GM21515 (cell line): ENCODE data around the gene TAL1.
A peak's percentile ranks its signal among the peaks of the same experiment; 100 is the strongest.

ENCODE experiments used
- ATAC-seq: cut with Tn5 transposase; IDR thresholded peaks from one replicate; pipeline ENCODE4 v1.9.1; 2021; ENCODE audit not compliant: unreplicated experiment

TAL1 gene

DNA sequence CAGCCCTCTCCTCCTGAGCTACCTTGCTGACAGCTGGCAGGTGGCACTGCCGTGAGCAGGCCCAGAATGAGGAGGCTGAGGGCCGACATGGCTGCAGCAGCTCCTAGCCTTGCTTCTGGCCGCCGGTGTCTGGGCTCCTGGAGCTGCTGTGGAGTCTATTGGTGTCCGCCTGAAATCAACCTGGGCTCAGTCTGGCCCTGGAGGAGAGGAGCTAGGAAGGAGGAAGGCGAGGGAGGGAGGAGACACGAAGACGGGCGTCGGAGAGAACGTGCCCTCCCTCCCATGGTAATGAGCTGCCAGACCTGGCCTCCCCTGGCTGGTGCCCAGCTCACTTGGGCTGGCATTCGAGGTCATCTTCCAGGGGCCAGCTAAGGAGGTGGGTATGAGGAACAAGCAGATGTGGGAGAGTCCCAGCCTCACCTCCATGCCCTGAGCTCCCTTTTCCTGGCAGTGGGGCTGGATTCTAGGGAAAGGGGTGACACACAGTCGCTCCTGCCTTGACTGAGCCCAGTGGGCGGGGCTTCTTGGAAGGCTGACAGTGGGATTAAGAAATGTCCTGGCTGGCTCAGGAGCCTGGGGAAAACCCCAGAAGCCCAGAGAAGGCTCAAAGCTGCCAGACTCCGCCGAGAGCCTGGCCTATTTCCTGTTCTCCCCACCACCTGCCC is 42.0 kb downstream of the TAL1 start, which contains the start of gene PDZK1IP1:
Gene PDZK1IP1 (minus strand): TSS at position 193 of the 665 bp plus-strand sequence. CDS start 104 bp downstream, at position 89.
- no peak for ATAC-seq

DNA sequence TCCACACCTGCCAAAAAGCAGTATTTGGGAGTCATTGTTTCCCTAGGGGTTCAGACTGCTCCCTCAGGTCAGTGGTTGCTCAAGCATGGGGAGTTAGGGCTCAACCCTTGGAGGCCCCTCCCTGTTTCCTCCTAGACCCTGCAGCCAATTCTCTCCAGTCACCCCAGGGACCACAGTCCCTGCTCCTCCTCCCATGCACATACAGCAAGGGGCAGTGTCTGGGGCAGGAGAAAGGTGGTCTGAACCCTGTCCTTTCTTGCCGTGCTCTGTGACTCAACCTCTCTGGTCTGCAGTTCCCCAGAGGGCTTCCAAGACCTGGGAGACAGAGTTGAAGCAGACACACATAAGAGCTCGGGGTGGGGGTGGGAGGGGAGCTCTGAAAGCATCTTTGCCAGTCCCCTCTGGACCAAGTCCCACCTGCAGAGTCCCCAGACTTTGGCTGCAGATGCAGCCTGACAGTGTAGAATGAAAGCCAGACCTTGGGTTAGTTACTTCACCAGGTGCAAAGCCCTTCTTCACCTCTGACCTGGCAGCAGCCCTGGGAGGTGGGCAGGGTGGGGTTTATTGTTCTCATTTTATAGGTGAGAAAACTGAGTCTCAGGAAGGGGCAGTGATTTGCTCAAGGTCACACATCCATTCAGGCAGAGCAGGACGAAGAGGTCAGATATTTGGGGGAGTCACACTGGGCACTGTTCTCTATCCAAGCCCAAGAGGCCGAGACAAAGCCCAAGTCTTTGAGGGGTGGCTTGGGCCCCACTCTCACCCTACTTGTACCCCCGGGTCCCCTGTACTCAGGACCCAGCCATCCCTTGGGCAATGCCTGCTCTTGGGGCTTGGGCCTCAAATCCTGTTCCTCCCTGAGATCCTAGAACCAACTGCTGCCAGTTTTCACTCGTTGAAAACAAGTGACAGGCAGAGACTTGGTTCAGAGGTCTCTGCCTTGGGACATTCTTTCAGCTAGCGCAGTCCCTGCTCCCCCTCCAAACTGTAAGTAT is 42.9 kb downstream of the TAL1 start:
- ATAC-seq = no peak

DNA sequence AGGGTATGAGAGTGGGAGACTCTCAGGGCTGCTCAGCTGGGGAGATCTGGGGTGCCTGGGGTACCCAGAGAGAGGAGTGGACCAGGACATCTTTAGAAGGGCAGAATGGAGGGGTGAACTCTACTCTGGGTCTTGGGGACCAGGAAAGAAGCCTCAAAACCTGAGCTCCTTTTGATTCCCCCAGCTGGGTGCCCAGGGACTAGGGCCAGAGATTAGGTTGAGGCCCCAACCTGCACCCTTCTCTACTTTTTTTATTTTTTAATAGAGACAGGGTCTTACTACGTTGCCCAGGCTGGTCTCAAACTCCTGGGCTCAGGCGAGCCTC is 44.1 kb downstream of the TAL1 start:
- no peak for ATAC-seq

DNA sequence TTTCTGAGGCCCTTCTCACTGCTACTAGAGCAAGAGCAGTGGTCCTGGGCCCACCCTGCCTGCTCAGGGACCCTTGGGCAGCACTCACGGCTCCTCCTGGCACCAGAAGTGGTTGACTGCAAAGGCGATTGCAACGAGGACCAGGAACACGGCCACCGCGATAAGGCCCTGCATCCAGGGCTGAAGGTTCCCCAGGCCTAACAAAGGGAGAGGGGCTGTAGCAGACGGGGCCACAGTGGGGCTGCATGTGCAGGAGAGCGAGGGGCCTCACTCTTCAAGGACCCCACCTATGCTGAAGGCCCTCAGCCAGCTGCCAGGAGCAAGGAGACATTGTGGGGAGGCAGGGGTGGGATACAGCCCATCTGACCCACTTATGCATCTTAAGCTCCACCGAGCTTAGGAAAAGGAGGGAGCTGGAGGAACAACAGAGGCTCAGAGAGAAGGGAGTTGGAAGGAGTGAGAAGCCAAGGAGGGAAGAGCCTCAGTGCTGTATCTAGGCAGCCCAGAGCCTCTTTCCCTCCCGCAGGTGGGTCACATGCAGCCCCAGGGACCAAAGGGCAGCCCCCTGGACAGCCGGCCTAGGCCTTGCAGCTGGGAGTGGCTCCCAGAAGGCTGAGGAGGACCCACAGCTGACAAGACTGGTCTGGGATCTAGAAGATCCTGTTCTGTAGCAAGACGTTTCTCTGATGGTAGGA is 44.6 kb downstream of the TAL1 start:
- no peak for ATAC-seq

DNA sequence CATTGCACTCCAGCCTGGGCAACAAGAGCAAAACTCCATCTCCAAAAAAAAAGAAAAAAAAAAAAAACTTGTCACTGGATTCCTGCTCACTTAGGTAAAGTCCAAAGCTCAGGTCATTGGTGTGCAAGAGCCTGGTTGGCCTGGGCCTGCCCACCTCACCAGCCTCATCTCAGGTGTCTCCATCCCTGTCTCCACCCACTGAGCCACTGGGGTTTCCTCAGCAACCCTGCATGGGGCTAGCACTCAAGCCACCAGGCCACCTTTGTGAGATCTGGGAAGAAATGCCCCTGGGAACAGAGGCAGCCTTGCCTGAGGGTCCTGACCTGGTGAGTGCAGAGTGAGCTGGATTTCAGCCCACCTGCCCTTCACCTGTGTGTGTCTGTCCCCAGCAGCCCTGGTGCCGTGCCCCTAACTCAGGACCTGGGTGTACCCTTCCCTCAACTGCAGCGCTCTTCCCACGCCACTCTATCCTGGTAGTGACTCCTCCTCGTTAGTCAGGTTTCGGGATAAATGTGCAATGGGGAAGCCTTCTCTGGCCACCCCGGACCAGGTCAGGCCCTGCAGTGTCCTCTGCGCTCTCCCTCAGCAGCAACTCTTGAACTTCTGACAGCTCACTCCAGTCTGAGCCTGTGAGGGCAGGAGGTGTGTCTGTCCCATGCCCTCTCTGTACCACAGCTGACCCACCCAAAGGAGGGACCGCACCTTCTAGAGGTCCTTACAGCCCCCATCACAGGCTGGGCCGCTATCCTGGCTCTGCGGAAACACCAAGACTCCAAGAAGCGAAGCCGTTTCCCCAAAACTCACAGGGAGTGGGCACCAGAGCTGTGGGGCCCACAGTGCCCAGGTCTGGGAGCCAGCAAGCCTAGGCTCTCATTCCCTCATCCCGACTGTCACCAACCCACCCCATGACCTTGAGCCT is 45.5 kb downstream of the TAL1 start:
- no peak for ATAC-seq

DNA sequence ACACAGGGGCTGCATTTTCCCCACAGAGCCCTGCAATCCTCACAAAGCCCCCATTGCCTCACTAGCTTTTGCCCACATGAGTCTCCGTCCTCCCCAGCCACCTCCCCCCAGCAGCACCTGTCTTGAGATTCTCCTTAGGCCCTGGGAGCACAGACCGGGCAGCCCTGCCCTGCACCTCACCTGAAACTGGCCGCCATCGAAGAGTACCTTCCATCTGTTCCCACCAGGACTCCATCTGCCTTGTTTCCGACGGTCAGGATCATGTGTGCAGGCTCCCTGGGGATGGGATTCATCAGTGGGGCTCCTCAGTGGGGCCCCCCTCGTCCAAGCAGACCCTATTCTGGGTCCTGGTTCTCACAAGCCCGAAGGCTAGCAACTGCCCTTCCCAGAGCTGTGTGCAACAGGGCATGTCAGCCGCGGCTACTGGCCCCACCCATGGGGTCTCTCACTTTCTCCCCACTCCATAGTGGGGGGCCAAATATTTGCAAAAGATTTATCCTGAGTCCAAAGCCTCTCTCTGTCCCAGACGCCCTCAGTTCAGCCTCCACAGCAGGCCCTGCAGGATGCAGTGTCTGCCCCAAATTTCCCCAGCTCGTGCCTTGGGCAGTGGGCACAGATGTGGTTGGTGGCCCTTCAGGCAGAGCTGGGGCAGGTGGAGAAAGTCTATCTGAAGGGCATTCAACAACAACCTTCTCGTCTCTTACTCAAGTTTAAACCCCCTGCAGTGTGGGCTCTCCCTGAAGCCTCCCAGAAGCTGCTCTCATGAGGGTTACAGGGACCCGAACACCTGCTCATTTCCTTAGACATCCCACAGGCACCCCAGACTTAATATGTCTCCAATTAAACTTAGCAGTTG is 47.0 kb downstream of the TAL1 start:
- no peak for ATAC-seq

DNA sequence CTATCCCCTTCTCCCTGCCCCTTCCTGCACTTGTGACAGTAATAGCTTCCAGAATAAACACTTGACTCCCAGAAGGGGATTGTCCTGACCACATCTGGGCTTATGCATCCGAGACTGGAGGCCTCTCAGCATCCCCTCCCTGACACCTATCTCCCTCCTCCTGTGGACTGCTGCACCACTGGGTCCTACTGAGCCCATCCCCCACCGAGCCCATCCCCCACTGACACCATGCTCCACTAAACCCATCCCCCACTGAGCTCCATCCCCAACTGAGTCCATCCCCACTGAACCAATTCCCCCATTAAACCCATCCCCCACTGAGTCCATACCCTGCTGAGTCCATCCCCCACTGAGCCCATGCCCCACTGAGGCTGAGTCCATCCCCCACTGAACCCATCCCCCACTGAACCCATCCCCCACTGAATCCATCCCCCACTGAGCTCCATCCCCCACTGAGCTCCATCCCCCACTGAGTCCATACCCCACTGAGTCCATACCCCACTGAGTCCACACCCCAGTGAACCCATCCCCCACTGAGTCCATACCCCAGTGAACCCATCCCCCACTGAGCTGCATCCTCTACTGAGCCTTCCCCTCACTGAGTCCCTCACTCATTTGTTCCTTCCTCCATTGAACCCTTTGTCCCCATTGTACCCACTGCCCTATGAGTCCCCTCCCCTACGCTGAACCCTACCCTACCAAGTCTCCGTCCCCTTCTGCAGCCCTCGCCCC is 47.8 kb downstream of the TAL1 start:
- no peak for ATAC-seq

DNA sequence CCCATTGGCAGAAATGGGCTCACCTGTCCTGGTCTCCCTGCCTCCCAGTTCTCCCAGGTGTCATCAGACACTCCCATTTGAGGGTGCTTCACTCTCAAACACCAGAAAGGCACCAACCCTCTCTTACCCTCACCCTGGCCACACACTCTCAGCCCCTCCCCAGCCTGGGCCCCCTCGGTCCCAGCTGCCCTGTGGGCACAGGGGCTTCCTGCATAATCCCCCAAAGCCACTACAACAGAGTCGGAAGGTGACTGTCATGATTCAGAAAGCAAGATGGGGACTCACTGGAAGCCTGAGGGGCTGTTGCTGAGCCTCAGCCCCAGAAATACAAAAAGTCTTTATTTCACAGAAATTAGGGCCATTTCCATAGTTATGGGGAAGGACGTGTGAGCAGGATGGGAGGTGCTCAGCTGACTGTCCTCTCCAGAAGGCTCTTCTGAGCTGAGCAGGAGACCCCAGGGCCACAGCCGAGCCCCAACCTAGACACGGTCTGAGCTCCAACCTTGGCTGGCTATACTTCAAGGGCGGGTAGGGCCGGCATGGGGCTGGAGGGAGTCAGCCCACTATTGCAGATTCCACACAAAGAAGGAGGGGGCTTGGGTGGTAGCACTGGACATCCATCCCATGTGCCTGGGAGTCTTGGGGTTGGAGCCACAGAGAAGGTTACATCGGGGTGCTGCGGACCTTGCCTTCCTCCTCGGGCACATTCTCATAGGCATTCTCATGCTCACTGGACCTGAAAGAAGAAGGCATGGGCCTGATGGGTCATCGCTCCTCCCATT is 48.5 kb downstream of the TAL1 start:
- ATAC-seq = no peak

DNA sequence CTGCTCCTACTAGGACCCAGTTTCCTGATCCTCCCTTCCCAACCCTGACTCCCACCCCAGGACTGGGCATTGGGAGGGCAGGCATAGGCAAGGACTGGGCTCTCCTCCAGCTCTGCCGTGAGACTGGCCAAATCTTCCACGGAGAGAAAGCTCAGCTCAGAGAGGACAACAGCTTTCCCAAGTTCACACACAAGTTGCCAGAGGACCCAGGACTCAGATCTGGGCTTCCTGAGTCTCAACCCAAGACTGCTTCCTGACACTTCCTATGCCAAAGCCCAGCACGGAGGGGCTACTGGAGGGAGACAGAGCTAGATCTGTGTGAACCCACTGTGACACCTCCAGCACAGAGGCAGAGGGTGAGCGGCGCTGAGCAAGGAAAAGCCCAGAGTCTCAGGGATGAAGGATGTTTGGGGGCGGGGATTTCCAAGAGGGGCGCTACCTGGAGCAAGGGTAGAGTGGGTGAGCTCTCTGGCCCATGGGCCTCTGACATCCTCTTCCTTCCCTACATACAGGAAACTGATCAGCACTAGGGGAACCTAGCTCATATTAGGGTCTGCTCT is 49.3 kb downstream of the TAL1 start:
- no peak for ATAC-seq

DNA sequence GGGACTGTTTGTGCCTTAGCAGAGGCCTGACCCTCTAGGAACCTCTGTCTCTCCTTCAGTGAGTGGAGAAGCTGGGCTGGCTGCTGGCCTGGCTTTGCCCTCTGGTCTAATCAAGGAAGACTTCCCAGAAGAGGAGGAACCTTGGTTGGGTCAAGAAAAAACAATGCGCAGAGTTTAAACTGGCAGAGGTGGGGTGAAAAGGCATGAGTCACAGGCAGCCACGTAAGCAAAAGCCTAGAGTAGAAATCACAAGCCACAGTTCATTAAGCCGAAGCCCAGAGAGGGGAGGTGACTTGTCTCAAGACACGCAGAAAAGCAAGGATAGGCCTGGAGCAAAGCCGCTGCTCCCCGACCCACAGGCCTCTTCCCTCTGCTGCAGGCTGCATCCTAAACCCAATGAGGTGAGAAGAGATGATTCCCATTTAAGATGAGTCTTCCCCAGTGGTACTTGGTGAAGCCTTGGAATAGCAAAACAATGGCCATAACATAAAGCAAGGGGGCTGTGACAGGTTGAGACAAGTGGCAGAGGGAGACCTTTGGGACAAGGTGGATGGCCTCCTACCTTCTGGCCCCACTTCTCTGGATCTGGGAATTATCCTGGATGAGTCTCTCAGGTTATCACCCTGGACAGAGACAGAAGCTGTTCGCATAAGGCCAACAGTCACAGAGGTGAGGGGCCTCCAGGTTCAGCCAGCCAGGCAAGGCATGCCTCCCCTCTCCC is 49.9 kb downstream of the TAL1 start:
- ATAC-seq = no peak

DNA sequence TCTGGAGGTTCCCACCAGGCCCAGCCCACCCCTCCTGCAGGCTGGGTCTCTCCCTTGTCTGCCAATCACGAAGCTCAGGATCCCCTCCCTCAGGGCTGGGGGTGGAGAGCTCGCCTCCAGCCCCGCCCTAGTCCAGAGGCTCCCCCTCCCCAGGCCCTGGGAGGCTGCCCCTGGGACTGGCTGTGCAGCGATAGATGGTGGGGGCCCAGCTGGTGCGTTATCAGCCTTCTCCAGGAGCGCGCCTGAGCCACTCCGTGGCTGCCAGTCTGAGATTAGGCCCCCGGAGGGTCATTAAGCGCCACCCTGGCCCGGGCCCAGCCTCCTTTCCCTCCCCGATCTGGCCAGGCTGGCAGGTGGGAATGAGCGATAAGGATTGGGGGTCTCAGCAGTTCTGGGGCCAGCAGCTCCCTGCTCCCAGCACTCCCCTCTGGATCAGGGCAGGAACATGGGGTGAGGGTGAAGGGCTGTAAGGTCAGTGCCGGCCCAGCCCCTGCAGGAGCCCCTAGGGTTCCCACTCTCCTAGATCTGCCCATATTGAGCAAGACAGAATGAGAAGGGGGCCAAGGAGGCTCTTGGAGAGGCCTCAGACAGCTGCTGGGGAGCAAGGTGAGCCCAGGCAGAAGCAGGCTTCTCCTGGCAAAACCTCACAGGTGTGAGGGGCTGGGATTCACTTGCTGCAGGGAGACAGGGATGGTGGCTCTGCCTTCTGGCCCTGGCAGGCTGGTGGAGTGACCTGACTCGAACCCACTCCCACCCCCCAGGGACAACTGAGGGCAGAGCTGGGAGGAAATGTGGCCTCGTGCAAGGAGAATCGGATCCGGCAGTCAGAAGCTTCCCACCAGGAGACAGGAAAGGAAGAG is 50.7 kb downstream of the TAL1 start:
- no peak for ATAC-seq

DNA sequence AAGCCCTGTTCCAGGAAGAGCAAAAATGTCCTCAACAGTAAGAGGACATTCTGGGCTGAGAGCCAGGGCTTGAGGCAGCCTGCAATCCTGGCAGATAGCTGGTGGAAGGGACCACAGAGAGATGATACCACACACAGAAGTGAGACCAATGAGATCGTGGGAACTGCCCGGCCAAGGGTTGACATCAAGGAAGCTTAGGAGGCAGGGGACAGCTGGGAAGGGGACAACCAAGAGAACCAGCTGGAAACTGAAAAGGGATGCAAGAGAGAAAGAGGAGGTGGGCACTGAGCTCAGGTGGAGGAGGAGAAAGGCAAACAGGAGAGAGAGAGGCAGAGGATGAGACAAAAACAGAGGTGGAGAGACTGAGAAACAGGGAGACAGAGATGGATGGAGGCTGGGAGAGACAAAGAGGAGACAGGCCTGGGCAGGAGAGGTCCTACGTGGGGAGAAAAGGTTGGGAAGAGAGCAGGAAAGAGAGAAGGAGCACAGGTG is 51.4 kb downstream of the TAL1 start:
- ATAC-seq = no peak

DNA sequence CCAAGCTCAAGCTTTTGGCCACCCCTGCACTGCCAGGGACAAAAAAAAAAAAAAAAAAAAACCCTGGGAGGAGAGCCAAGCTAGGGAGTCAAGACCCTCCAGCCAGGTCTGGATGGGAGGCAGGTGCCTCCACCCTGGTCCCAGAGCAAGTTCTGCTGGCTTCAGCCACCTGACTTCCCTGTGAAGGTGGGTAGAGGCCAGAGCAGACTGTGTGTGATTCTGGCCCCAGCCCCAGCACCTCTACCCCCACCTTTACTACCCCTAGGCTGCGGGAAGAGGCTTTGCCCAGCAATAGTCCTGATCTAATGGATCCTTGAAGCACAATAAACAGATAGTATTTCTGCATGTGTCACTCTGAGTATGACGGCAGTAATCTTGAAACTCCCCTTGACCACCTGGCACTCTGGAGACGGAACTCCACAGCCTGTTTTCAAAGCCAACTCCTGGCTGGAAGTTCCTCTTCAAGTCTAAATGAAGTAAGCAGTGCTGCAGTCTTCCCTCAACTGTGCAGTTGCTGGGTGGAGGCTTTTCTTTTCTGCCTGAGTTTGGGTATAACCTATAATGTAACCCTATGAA is 51.9 kb downstream of the TAL1 start:
- no peak for ATAC-seq

DNA sequence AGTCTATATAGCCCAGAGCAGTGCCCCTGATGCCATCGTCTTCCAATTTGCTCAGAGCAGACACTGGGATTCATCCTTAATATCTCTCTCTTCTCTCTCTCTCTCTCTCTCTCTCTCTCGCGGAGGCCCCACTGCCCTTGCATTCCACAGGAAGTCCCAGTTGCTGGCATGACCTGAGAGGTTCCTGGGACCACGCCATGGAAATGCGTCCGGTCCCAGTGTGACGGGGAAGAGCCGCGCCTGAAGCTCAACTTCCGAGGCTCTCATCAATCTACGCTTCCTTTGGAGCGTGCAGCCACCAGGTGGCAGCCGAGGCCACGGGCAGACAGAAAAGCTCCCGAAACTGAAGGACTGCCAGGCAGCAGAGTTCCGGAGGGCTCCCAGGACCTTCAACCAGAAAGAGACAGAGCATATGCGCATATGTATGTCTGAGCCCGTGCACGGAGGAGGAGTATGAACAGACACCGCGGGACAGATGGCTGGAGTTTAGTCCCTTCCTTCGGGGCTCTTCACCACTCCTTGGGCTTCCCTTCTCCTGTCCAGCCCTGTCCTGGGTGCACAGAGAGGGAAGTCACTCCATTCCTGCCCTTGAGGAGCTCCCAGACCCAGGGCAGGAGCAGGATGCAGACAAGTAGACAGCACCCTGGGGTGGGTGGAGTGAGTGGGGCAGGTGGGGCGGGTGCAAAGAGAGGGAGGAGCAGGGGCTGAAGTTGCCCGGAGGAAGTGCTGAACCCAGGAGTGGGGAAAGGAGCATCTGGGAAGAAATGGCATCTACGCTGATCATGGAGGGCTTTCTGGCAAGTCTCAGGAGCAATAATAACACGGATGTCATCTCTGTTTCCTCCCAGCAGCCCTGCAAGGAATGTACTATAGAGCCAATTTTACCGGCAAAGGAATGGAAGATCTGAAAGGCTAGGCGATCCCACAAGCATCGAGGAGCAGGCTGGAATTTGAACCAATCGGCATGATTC is 52.7 kb downstream of the TAL1 start:
- ATAC-seq = peak; percentile 80

DNA sequence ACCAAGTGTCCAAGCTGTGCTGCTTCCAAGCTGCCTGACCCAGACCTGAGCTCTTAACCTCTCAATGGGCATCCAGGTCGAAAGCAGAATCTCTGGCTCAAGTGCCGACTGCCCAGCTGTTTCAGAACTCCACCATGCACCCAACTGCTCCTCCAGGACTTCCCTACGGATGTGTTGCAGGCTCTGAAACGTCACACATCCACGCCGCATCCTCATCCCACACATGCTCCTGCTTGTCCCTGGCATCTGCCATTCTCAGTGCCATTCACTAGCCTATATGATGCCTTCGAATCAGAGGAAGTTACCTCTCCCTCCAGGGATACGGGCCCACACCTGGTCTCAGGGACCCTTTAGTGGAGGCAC is 53.4 kb downstream of the TAL1 start:
- no peak for ATAC-seq
